Glomerular endothelial cell (primary cell): Measurements from ENCODE around the gene ISOC1. TPM values are rescaled to one million over a fixed set of nuclear protein-coding genes. Genes with fewer than 3 reads are reported as not detected.

Experiments
- DNase-seq: peaks from one replicate; pipeline ENCODE4 v3.0.0-alpha.2; 2011; ENCODE audit warnings: low read depth, low spot score; ENCODE audit errors: extremely low read depth
- total RNA-seq: library from RNA; depleted of rRNA; stranded (reverse); fragments of >200 nt; gene quantifications from 2 replicates; pipeline ENCODE4 v1.2.3, GENCODE V29; 2015

Gene ISOC1
- total RNA-seq, 1 donor from 2014 or later, result 19.1 TPM

- no peak for DNase-seq
These were observed 30.1 kb downstream of the ISOC1 start for GRCh38 chr5:129124608-129125007.

GRCh38 chr5:129125819-129126218, 31.3 kb downstream of the ISOC1 start:
- no peak for DNase-seq

- DNase-seq, result no peak
These were observed 39.0 kb downstream of the ISOC1 start for GRCh38 chr5:129133553-129133952.

GRCh38 chr5:129135633-129136032, 41.1 kb downstream of the ISOC1 start:
- DNase-seq, result no peak

- DNase-seq, result no peak
These were observed 43.1 kb downstream of the ISOC1 start for GRCh38 chr5:129137637-129138036.

GRCh38 chr5:129141078-129141477, 46.5 kb downstream of the ISOC1 start:
- DNase-seq, result no peak

GRCh38 chr5:129141696-129142095, 47.1 kb downstream of the ISOC1 start:
- no peak for DNase-seq

GRCh38 chr5:129155876-129156275, 61.3 kb downstream of the ISOC1 start:
- no peak for DNase-seq

- DNase-seq, result no peak
These were observed 67.3 kb downstream of the ISOC1 start for GRCh38 chr5:129161830-129162229.

Other genes with a start within 250 kb of the ISOC1 start
- 0.29 TPM in 1 of 2 replicates, not detected in the other for gene SLC27A6, start 129.3 kb upstream of the ISOC1 start, total RNA-seq